GM21390 (cell line): Measurements from ENCODE around the gene RDX.

ENCODE experiments used
- ATAC-seq: cut with Tn5 transposase; IDR thresholded peaks from one replicate; pipeline ENCODE4 v1.9.1; 2021; ENCODE audit not compliant: unreplicated experiment

Gene RDX

GRCh38 chr11:110174645-110175310 is 121.6 kb downstream of the RDX start:
- ATAC-seq, result no peak

GRCh38 chr11:110173811-110174644 is 122.4 kb downstream of the RDX start:
- peak; percentile 74 for ATAC-seq

GRCh38 chr11:110172468-110173065 is 123.8 kb downstream of the RDX start:
- no peak for ATAC-seq

GRCh38 chr11:110169738-110170137 is 126.7 kb downstream of the RDX start:
- ATAC-seq, result no peak

GRCh38 chr11:110168033-110168803 is 128.2 kb downstream of the RDX start:
- ATAC-seq, result no peak

- no peak for ATAC-seq
Observed at GRCh38 chr11:110165039-110165925, 131.1 kb downstream of the RDX start.

GRCh38 chr11:110162216-110162615 is 134.2 kb downstream of the RDX start:
- no peak for ATAC-seq

GRCh38 chr11:110161061-110161460 is 135.4 kb downstream of the RDX start:
- ATAC-seq, result no peak

- no peak for ATAC-seq
Observed at GRCh38 chr11:110160437-110160836, 136.0 kb downstream of the RDX start.

GRCh38 chr11:110160016-110160415 is 136.4 kb downstream of the RDX start:
- no peak for ATAC-seq

GRCh38 chr11:110159476-110159875 is 136.9 kb downstream of the RDX start:
- ATAC-seq, result no peak

- no peak for ATAC-seq
Observed at GRCh38 chr11:110158317-110159200, 137.9 kb downstream of the RDX start.

- no peak for ATAC-seq
Observed at GRCh38 chr11:110156503-110156902, 139.9 kb downstream of the RDX start.

- ATAC-seq, result no peak
Observed at GRCh38 chr11:110153474-110153873, 142.9 kb downstream of the RDX start.

GRCh38 chr11:110152199-110152598 is 144.2 kb downstream of the RDX start:
- ATAC-seq, result no peak

GRCh38 chr11:110148775-110149744 is 147.4 kb downstream of the RDX start:
- peak; percentile 39 for ATAC-seq

GRCh38 chr11:110147962-110148709 is 148.3 kb downstream of the RDX start:
- no peak for ATAC-seq
